Measurements from ENCODE around the gene SSC4D. TPM values are rescaled to one million over a fixed set of nuclear protein-coding genes. Genes with fewer than 3 reads are reported as not detected.
"Not testable (repeated sequence)": the region's sequence is repeated elsewhere in the genome, so short reads cannot be mapped to it uniquely, and the experiment has no call there.

SSC4D gene
- total and polyA plus RNA-seq, 9 of the 15 experiments (the other 6 are each of a cell fraction or from before 2014, with no cell fraction given) = 0.06 to 1.1 (median 0.85) TPM; not detected in 1

GRCh38 chr7:76425558-76425957 lies 16.1 kb upstream of the SSC4D start:
- H3K4me2 ChIP-seq (ENCODE audit: insufficient read depth, low read length); H3K79me2 ChIP-seq (ENCODE audit: control insufficient read depth, insufficient read depth, low read length); FAIRE-seq; H3K9me1 ChIP-seq (ENCODE audit: control insufficient read depth, insufficient read depth, low read length); H3K9me3 ChIP-seq (replicated peaks; ENCODE audit: control insufficient read depth, insufficient read depth, low read depth, low read length); H2AFZ ChIP-seq (ENCODE audit: low read depth, low read length); BruUV-seq (replicated peaks); H3K27ac ChIP-seq (ENCODE audit: extremely low read depth, low read depth, low read length); ATAC-seq; intact Hi-C loops (cut with micrococcal nuclease); H4K20me1 ChIP-seq (replicated peaks; ENCODE audit: control insufficient read depth, insufficient read depth, low read length); CTCF ChIA-PET (ENCODE audit: low intra/inter-chr PET ratio); H3K4me3 ChIP-seq; H3K4me1 ChIP-seq (replicated peaks in 1 of 2; ENCODE audit: control insufficient read depth in 2 of 2, insufficient read depth in 2 of 2, low read length in 2 of 2); in situ Hi-C loops (cut with MboI); DNase-seq (ENCODE audit: extremely low read depth in 1 of 4, low spot score in 3 of 4); H3K36me3 ChIP-seq (ENCODE audit: control insufficient read depth, insufficient read depth, low read length): not testable (repeated sequence)
- whole genome bisulfite sequencing (ENCODE audit: insufficient coverage, low coverage, missing lambda C conversion rate) = 42% methylated on average over 4 of the region's 4 CpGs
- POLR2A ChIA-PET = interaction anchor here (0.5 to 1.6 kb wide), 2 partner anchors 24 to 1097 kb away, joined by 4 to 5 read pairs; no protein-coding TSS in a partner anchor
- Histone ChIP-seq H3K27me3 (ENCODE audit: control insufficient read depth in 2 of 2, insufficient read depth in 2 of 2, low read length in 2 of 2) (peaks cover 8 to 17% of the 10 kb centered on the region in 2 experiments), H3K9ac (ENCODE audit: insufficient read depth in 1 of 2, low read depth in 2 of 2, low read length in 2 of 2) (peak overlapping the region in 1 of 2 experiments; percentile 19; a peak in 1 of 4 replicates)
- TF ChIP-seq ZNF121 (CRISPR knock-in tag; conservative IDR thresholded peaks at IDR 0.05) = peak; percentile 72
- TF ChIP-seq RBM25 (IDR thresholded peaks at IDR 0.05; ENCODE audit: low read depth, low read length, severe bottlenecking) = peak; percentile 20

GRCh38 chr7:76425156-76425555 lies 15.7 kb upstream of the SSC4D start:
- no peaks in the 10 kb centered on the region for H3K9me3 ChIP-seq (replicated peaks; ENCODE audit: control insufficient read depth, insufficient read depth, low read depth, low read length)
- H3K4me3 ChIP-seq = no peak overlapping the region
- H3K27me3 ChIP-seq (ENCODE audit: control insufficient read depth in 2 of 2, insufficient read depth in 2 of 2, low read length in 2 of 2) = peaks cover 8 to 17% of the 10 kb centered on the region in 2 experiments
- no peaks in the 10 kb centered on the region for H3K36me3 ChIP-seq (ENCODE audit: control insufficient read depth, insufficient read depth, low read length)
- ChIA-PET POLR2A (interaction anchor here (0.5 kb wide), 1 partner anchor 1097 kb away, joined by 4 read pairs; no protein-coding TSS in a partner anchor), CTCF (ENCODE audit: low intra/inter-chr PET ratio) (no interaction called here)
- WGBS (ENCODE audit: insufficient coverage, low coverage, missing lambda C conversion rate) = 43% methylated on average over 9 of the region's 9 CpGs
- H3K4me1 ChIP-seq (replicated peaks in 1 of 2; ENCODE audit: control insufficient read depth in 2 of 2, insufficient read depth in 2 of 2, low read length in 2 of 2) = peaks cover 4 to 10% of the 10 kb centered on the region in 2 experiments; a peak in 4 of 5 replicates
- TF ChIP-seq POLR2G (IDR thresholded peaks at IDR 0.05; ENCODE audit: low read depth, low read length) = peak; percentile 45; the same call in 1 of the 2 replicates
- no peak for TF ChIP-seq ZSCAN29 (IDR thresholded peaks at IDR 0.05)
- TF ChIP-seq BRCA1 (IDR thresholded peaks at IDR 0.05) = no peak
- 0 out of 2 replicates have a peak, but pooled peaks have one; percentile 26 for TF ChIP-seq BRCA1 (CRISPR knock-in tag; IDR thresholded peaks at IDR 0.05)
- no peak for DNase-seq (ENCODE audit: extremely low read depth in 1 of 4, low spot score in 3 of 4)
- no peaks in the 10 kb centered on the region for H4K20me1 ChIP-seq (replicated peaks; ENCODE audit: control insufficient read depth, insufficient read depth, low read length)
- H3K27ac ChIP-seq (ENCODE audit: extremely low read depth, low read depth, low read length) = no peak overlapping the region
- BruUV-seq (replicated peaks) = no TSS peak
- H3K4me2 ChIP-seq (ENCODE audit: insufficient read depth, low read length) = no peak overlapping the region
- in situ Hi-C loops (cut with MboI) (no loop called here), intact Hi-C loops (cut with micrococcal nuclease) (no loop called here)
- FAIRE-seq = no peak
- peak overlapping the region in 1 of 2 experiments; percentile 19; a peak in 1 of 4 replicates for H3K9ac ChIP-seq (ENCODE audit: insufficient read depth in 1 of 2, low read depth in 2 of 2, low read length in 2 of 2)
- no peaks in the 10 kb centered on the region for H3K9me1 ChIP-seq (ENCODE audit: control insufficient read depth, insufficient read depth, low read length)
- no peak for ATAC-seq
- no peaks in the 10 kb centered on the region for H3K79me2 ChIP-seq (ENCODE audit: control insufficient read depth, insufficient read depth, low read length)
- H2AFZ ChIP-seq (ENCODE audit: low read depth, low read length) = no peak overlapping the region

Data from K562 (cell line).